H1 (cell line): ENCODE measurements around the gene PDE3A. TPM values are rescaled to one million over a fixed set of nuclear protein-coding genes. Genes with fewer than 3 reads are reported as not detected.

Experiments used
- CTCF ChIA-PET: fragments of 300-600 bp; sonication (Branson Sonifier 250); formaldehyde crosslinking; loops from one replicate; lab custom pipeline; 2021; ENCODE audit not compliant: partially characterized antibody; lab: Charles Lee
- POLR2A ChIA-PET: fragments of 300-600 bp; sonication (Branson Sonifier 250); formaldehyde crosslinking; loops from one replicate; lab custom pipeline; 2021; ENCODE audit warnings: inconsistent platforms; ENCODE audit not compliant: partially characterized antibody; lab: Charles Lee
- DNase-seq, 2 experiments: peaks; one replicate each; pipeline versions ENCODE4 v3.0.0 to v3.0.0-alpha.2; 2010 to 2022; ENCODE audit warnings: low spot score in 2 of 2, low read depth in 1 of 2, mixed read lengths in 1 of 2
- FAIRE-seq: peaks from 2 replicates; lab custom pipeline; 2011; peaks lifted over from hg19 to GRCh38; lab: Jason Lieb, UNC
- H2AFZ ChIP-seq: 2 replicates; pipeline ENCODE4 v1.8.1; 2012; ENCODE audit warnings: low read length, inconsistent platforms
- H2AK5ac ChIP-seq: 2 replicates; pipeline ENCODE4 v1.6.1; 2013; ENCODE audit warnings: low read depth, low read length
- H2BK120ac ChIP-seq: replicated peaks from 2 replicates; pipeline ENCODE3; 2013; ENCODE audit warnings: low read depth, low read length, inconsistent platforms
- H2BK12ac ChIP-seq: 2 replicates; pipeline ENCODE4 v1.6.1; 2013; ENCODE audit warnings: low read depth, low read length
- H2BK15ac ChIP-seq: 2 replicates; pipeline ENCODE4 v1.6.1; 2013; ENCODE audit warnings: low read length
- H2BK20ac ChIP-seq: 2 replicates; pipeline ENCODE4 v1.6.1; 2013; ENCODE audit warnings: low read length
- H2BK5ac ChIP-seq: 2 replicates; pipeline ENCODE4 v1.6.1; 2013; ENCODE audit warnings: low read depth, low read length
- H3K14ac ChIP-seq: 2 replicates; pipeline ENCODE4 v1.6.1; 2013; ENCODE audit warnings: inconsistent platforms; ENCODE audit not compliant: insufficient read length
- H3K18ac ChIP-seq: 2 replicates; pipeline ENCODE4 v1.6.1; 2013; ENCODE audit warnings: low read length; ENCODE audit errors: extremely low read depth
- H3K23ac ChIP-seq: 2 replicates; pipeline ENCODE4 v1.6.1; 2013; ENCODE audit warnings: inconsistent platforms; ENCODE audit not compliant: insufficient read length
- H3K23me2 ChIP-seq: 2 replicates; pipeline ENCODE4 v1.6.1; 2013; ENCODE audit warnings: low read depth, low read length
- H3K27ac ChIP-seq: 2 replicates; pipeline ENCODE4 v1.6.1; 2011; ENCODE audit warnings: low read depth, low read length, inconsistent platforms
- H3K27me3 ChIP-seq, 4 experiments: replicated peaks in 1 of 4; 1 replicate in 1 of 4; 2 replicates in 3 of 4; pipeline versions ENCODE4 v1.6.1 to v1.8.1; 2011 to 2013; ENCODE audit warnings: low read length in 3 of 4, mild to moderate bottlenecking in 3 of 4, inconsistent platforms in 2 of 4, mixed read lengths in 2 of 4, moderate library complexity in 1 of 4; ENCODE audit not compliant: control insufficient read depth in 3 of 4, insufficient read depth in 3 of 4; ENCODE audit errors: extremely low read depth in 1 of 4
- H3K36me3 ChIP-seq, 4 experiments: 2 replicates each; pipeline versions ENCODE4 v1.6.1 to v1.8.1; 2011 to 2013; ENCODE audit warnings: mild to moderate bottlenecking in 4 of 4, low read length in 3 of 4, moderate library complexity in 2 of 4, control low read depth in 1 of 4, inconsistent platforms in 1 of 4; ENCODE audit not compliant: insufficient read depth in 4 of 4, control insufficient read depth in 2 of 4
- H3K4ac ChIP-seq: replicated peaks from 2 replicates; pipeline ENCODE3; 2013; ENCODE audit warnings: low read length, low read depth, mixed read lengths, inconsistent platforms; ENCODE audit not compliant: insufficient read length
- H3K4me1 ChIP-seq, 4 experiments: replicated peaks in 1 of 4; 1 replicate in 1 of 4; 2 replicates in 3 of 4; pipeline versions ENCODE4 v1.6.1 to v1.8.1; 2011 to 2013; ENCODE audit warnings: low read length in 3 of 4, inconsistent platforms in 2 of 4, mixed read lengths in 1 of 4; ENCODE audit not compliant: insufficient read depth in 4 of 4, control insufficient read depth in 3 of 4
- H3K4me2 ChIP-seq, 2 experiments: 2 replicates each; pipeline versions ENCODE4 v1.6.1 to v1.8.1; 2011 to 2013; ENCODE audit warnings: low read depth in 2 of 2, low read length in 2 of 2, control low read depth in 1 of 2, inconsistent platforms in 1 of 2, mild to moderate bottlenecking in 1 of 2; ENCODE audit not compliant: insufficient read depth in 1 of 2
- H3K4me3 ChIP-seq, 4 experiments: fragments of 200-600, 300-600 bp in 1 of 4; sonication (generic), shearing (Covaris generic), sonication (Bioruptor Twin) in 1 of 4; 2 replicates each; pipeline versions ENCODE4 v1.5.1 to v1.8.1; 2011 to 2016; ENCODE audit warnings: low read length in 4 of 4, low read depth in 3 of 4, control low read depth in 2 of 4, inconsistent platforms in 2 of 4, mild to moderate bottlenecking in 2 of 4, mixed read lengths in 1 of 4, moderate library complexity in 1 of 4; ENCODE audit not compliant: insufficient read depth in 2 of 4; ENCODE audit errors: extremely low read depth in 1 of 4
- H3K56ac ChIP-seq: replicated peaks from 2 replicates; pipeline ENCODE3; 2013; ENCODE audit warnings: low read depth, mild to moderate bottlenecking, mixed read lengths, low read length, inconsistent platforms; ENCODE audit not compliant: insufficient read length
- H3K79me1 ChIP-seq: 2 replicates; pipeline ENCODE4 v1.6.1; 2013; ENCODE audit warnings: low read depth, low read length, control low read depth
- H3K79me2 ChIP-seq, 2 experiments: 2 replicates each; pipeline versions ENCODE4 v1.6.1 to v1.8.1; 2012 to 2013; ENCODE audit warnings: low read length in 2 of 2, mild to moderate bottlenecking in 2 of 2, inconsistent platforms in 1 of 2; ENCODE audit not compliant: insufficient read depth in 2 of 2, control insufficient read depth in 1 of 2
- H3K9ac ChIP-seq, 4 experiments: replicated peaks in 1 of 4; 1 replicate in 1 of 4; 2 replicates in 3 of 4; pipeline versions ENCODE4 v1.6.1 to v1.8.1; 2011 to 2013; ENCODE audit warnings: low read depth in 3 of 4, low read length in 3 of 4, control low read depth in 2 of 4, mild to moderate bottlenecking in 2 of 4, moderate library complexity in 2 of 4, inconsistent platforms in 1 of 4; ENCODE audit errors: extremely low read depth in 1 of 4
- H3K9me3 ChIP-seq, 2 experiments: 2 replicates each; pipeline versions ENCODE4 v1.6.1 to v1.8.1; 2012 to 2013; ENCODE audit warnings: mild to moderate bottlenecking in 2 of 2, moderate library complexity in 2 of 2, control low read depth in 1 of 2, inconsistent platforms in 1 of 2, low read depth in 1 of 2, low read length in 1 of 2, mixed read lengths in 1 of 2; ENCODE audit not compliant: insufficient read depth in 2 of 2
- H4K20me1 ChIP-seq, 2 experiments: replicated peaks in 1 of 2; 2 replicates each; pipeline versions ENCODE3 to v1.8.1; 2011 to 2013; ENCODE audit warnings: inconsistent platforms in 2 of 2, low read length in 2 of 2, mild to moderate bottlenecking in 1 of 2; ENCODE audit not compliant: insufficient read depth in 2 of 2, control insufficient read depth in 1 of 2
- H4K5ac ChIP-seq: 2 replicates; pipeline ENCODE4 v1.6.1; 2013; ENCODE audit warnings: low read length, low read depth, mixed read lengths, inconsistent platforms; ENCODE audit not compliant: insufficient read length
- H4K8ac ChIP-seq: 2 replicates; pipeline ENCODE4 v1.8.0; 2013; ENCODE audit warnings: mild to moderate bottlenecking, moderate library complexity, low read length, inconsistent platforms; ENCODE audit not compliant: insufficient read depth; ENCODE audit errors: extremely low read depth
- H4K91ac ChIP-seq: replicated peaks from 2 replicates; pipeline ENCODE3; 2013; ENCODE audit warnings: low read length, mixed read lengths, inconsistent platforms; ENCODE audit not compliant: insufficient read length
- KDM1A ChIP-seq: fragments of 200-600, 300-600 bp; sonication (generic); IDR thresholded peaks from 2 replicates; pipeline ENCODE4 v1.7.1; 2016; ENCODE audit warnings: mild to moderate bottlenecking, low read length, borderline replicate concordance
- POLR2A ChIP-seq, 2 experiments: IDR thresholded peaks; 1 replicate in 1 of 2; 2 replicates in 1 of 2; pipeline ENCODE4 v1.6.1; 2011; ENCODE audit warnings: low read depth in 2 of 2, low read length in 2 of 2, mild to moderate bottlenecking in 2 of 2; ENCODE audit errors: control extremely low read depth in 1 of 2
- RFX5 ChIP-seq: IDR thresholded peaks from 2 replicates; pipeline ENCODE4 v1.6.1; 2011; ENCODE audit warnings: low read depth, low read length, improper control_type of control experiment, borderline replicate concordance
- USF2 ChIP-seq: IDR thresholded peaks from 2 replicates; pipeline ENCODE4 v1.6.1; 2011; ENCODE audit warnings: low read length, improper control_type of control experiment
- YY1 ChIP-seq: IDR thresholded peaks from 2 replicates; pipeline ENCODE4 v1.6.1; 2011; ENCODE audit warnings: low read depth, mild to moderate bottlenecking, low read length
- WGBS, 2 experiments: shearing (Covaris generic) in 1 of 2; methylation state at CpG; one replicate each; pipeline versions ENCODE4 v1.1.6 to v1.1.7; 2013 to 2015; ENCODE audit warnings: low lambda C conversion rate in 2 of 2, mixed read lengths in 2 of 2, inconsistent platforms in 1 of 2, low coverage in 1 of 2, missing lambda C conversion rate in 1 of 2; ENCODE audit not compliant: insufficient replicate concordance in 2 of 2, insufficient coverage in 1 of 2, insufficient read length in 1 of 2; ENCODE audit errors: extremely low coverage in 1 of 2, missing lambda C conversion rate in 1 of 2; 5-methylcytosine and 5-hydroxymethylcytosine counted together
- polyA plus RNA-seq, 7 experiments: library from polyadenylated mRNA; depleted of rRNA in 3 of 7; stranded (reverse) in 5 of 7; unstranded in 2 of 7; fragments of >200 nt in 5 of 7; fragments of 200-250 nt in 2 of 7; gene quantifications; 1 replicate in 5 of 7; 2 replicates in 1 of 7; 4 replicates in 1 of 7; pipeline versions ENCODE4 v1.2.1 to v1.2.3, GENCODE V29; 2011 to 2013; ENCODE audit warnings: missing spikeins in 2 of 7, mixed read lengths in 2 of 7
- total RNA-seq: library from RNA; stranded (reverse); fragmentation: NEBNext Ultra II Directional; extraction: Animal tissue kit (Norgen Biotek cat#: 25700); gene quantifications from 2 replicates; pipeline ENCODE4 v1.2.1, GENCODE V29; 2021

Gene PDE3A
- total and polyA plus RNA-seq, 2 of the 8 experiments (the other 6 are each of a cell fraction or from before 2014, with no cell fraction given), result 1.4 to 3.4 TPM

DNA sequence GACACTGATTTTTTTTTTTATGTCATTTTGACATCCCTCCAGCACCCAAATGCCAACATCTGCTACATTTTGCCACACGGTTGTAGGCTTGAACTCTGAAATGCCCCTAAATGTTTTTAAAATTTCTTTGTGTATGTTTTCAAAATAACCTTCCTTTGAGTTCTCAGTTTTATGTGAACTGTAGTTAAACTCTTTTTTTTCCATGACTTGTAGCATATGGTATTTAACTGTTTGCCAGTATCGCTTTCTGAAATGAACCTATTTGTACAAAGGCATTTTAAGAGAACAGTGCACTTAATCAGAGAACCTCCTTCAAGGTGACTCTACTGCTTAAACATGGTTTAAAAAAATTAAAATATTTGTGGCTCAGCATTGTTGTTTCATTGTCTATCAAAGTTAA is 61.5 kb downstream of the PDE3A start:
- Histone ChIP-seq H2AK5ac (no peak overlapping the region), H3K9me3 (no peaks in the 10 kb centered on the region), H4K91ac (no peak overlapping the region), H4K8ac (no peak overlapping the region), H2BK12ac (no peak overlapping the region), H3K18ac (no peak overlapping the region), H3K4me1 (peaks cover 0 to 5% (median 3%) of the 10 kb centered on the region in 4 experiments; a peak in 4 of 7 replicates), H2BK120ac (no peak overlapping the region), H2BK5ac (no peak overlapping the region), H3K79me1 (no peaks in the 10 kb centered on the region), H3K4me3 (no peak overlapping the region), H3K23me2 (no peaks in the 10 kb centered on the region; the same call in 1 of the 2 replicates), H3K23ac (no peak overlapping the region), H2AFZ (no peak overlapping the region), H2BK20ac (no peak overlapping the region), H3K4ac (no peak overlapping the region), H3K9ac (no peak overlapping the region), H3K4me2 (no peak overlapping the region), H3K27me3 (no peaks in the 10 kb centered on the region), H3K56ac (no peak overlapping the region), H4K20me1 (no peaks in the 10 kb centered on the region), H4K5ac (no peak overlapping the region), H3K27ac (no peak overlapping the region), H3K79me2 (no peaks in the 10 kb centered on the region), H3K14ac (no peak overlapping the region), H2BK15ac (no peak overlapping the region), H3K36me3 (no peaks in the 10 kb centered on the region)
- WGBS, 2 experiments, result 88% methylated on average over 2 of the region's 2 CpGs; no CpG with 5 or more reads in 1 of the 2 experiments
- no peak for FAIRE-seq
- CTCF ChIA-PET, result no interaction called here
- POLR2A ChIA-PET, result no interaction called here
- TF ChIP-seq USF2, result no peak
- TF ChIP-seq YY1, result no peak
- TF ChIP-seq KDM1A, result no peak
- TF ChIP-seq POLR2A (IDR thresholded peaks at IDR 0.05; ENCODE audit: control extremely low read depth in 1 of 2, low read depth in 2 of 2, low read length in 2 of 2), result no peak
- TF ChIP-seq RFX5, result no peak
- no peak for DNase-seq
